Measurements from ENCODE around the gene OLFM1. TPM values are rescaled to one million over a fixed set of nuclear protein-coding genes. Genes with fewer than 3 reads are reported as not detected.
"Not testable (repeated sequence)": the region's sequence is repeated elsewhere in the genome, so short reads cannot be mapped to it uniquely, and the experiment has no call there.

The OLFM1 gene
- total RNA-seq, 1 donor from 2014 or later, result 0.15 TPM

DNA sequence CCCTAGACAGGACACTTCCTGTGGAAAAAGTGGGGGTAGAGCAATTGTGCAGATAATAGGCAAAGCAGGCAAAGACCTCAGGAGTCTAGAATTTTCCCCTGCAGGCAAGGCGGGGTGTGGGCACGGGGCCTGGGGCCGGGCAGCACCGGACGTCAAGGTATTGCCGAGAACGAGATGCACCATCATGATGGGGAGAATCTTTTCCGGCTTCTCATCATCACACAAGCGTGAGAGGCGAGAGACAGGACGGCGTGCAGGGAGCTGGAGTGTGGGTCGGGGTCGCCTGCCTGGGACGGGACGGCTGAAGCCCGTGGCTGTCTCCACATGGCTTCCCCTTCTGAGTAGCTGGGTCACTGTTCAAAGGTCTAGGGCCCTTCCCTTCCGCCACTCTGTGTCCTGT is 44.5 kb downstream of the OLFM1 start:
- DNase-seq (ENCODE audit: low read depth), result no peak

DNA sequence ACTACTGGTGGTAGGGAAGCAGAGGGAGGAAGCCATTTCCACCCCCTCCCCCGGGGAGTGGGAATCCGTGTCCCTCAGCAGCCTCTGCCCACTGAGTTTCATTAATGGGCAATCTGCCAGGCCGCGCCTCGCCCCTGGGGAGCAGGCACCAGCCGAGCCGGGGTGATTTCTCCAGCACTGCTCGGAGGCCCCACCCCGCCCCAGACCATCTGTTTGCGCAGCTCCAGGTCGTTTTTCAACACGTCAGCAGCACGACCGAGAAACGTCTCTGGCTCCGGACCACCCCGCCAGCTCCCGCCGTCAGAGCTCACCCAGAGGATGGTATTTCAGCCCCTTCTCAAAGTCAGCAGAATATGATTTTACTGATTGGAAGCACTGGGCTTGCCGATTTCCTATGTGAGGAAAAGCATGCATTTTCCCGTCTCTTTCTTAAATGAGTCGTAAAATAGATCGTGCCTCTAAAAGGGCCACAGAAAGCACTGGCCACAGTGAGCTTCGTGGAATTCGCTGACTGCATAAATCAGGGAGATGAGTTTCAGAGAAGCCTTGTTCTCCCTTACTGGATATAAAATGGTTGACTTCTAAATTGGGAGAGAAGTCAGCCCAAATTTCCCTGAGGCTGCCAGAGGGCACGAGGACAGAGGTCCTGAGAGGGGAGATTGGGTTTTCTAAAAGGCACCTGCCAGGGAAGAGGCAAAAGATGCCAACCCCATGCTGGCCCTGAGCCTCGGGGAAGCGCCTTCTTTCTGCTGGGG is 47.0 kb downstream of the OLFM1 start:
- no peak for DNase-seq (ENCODE audit: low read depth)

DNA sequence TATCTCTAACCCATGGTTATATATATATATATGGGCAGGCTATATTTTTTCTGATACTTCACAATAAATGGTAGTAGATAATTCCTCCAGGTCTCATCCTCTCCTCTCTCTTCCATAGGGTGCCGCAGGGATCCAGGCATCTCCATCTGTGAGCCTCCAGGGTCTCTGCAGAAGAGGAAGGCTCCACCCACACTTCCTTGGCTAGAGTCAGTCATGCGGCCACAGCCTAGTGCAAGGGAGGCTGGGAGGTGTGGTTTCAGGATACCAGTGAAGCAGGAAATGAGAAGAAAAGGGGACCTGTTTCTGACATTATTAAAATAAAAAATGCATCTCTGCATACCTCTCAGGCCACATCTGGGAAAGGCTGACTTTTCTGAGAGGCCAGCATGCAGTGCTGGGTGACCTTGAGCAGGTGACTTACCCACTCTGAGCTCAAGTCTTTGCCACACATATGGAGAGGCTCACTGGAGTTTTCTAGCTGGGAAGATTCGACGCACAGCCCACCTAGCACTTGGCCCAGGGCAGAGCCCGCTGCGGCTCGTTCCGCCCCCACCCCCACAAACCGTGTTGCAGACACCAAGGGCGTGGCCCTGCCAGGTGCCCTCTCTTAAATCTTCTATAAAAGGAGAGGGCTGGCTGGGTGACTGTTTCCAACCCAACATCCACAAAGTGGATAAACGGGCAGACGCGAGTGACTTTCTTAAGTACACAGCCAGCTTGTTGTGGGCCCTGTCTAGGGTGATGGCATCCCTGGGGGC is 47.9 kb downstream of the OLFM1 start:
- DNase-seq (ENCODE audit: low read depth), result no peak

DNA sequence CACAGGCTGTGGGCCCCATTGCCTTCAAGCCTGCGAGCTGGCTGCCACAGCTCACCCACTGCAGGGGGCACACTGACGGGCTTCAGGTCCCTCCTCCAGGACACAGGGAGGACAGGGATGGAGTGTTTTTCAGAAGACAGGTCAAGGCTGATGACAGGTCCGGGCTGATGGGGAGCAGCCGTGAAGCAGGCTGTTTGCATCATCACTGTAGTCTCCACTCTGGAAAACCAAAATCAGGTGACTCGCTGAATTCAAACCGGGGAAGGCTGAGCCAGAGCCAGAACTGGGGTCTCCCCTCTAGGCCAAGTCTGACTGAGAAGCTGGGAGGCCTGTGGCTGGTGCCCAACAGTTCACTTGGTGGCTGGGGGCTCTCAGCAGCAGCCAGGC is 48.5 kb downstream of the OLFM1 start:
- no peak for DNase-seq (ENCODE audit: low read depth)

DNA sequence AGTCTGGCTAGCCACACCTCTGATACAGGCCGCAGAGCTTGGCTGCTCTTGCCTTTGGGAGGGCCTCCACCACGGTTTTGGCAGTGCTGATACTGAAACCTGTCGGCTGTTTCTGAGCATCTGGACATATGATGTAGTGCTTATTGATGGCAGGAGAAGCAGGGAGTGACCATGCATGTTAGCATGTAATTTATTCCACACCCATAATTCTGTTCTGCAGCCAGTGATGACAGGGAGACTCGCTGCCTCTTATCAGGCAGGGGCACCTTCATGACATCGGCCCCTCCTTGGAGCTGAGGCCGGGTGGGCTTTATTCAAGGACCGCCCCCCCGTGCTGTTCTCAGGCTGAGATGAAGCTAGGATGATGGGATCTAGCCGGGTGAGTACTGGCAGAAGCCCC is 49.0 kb downstream of the OLFM1 start:
- DNase-seq (ENCODE audit: low read depth), result no peak

DNA sequence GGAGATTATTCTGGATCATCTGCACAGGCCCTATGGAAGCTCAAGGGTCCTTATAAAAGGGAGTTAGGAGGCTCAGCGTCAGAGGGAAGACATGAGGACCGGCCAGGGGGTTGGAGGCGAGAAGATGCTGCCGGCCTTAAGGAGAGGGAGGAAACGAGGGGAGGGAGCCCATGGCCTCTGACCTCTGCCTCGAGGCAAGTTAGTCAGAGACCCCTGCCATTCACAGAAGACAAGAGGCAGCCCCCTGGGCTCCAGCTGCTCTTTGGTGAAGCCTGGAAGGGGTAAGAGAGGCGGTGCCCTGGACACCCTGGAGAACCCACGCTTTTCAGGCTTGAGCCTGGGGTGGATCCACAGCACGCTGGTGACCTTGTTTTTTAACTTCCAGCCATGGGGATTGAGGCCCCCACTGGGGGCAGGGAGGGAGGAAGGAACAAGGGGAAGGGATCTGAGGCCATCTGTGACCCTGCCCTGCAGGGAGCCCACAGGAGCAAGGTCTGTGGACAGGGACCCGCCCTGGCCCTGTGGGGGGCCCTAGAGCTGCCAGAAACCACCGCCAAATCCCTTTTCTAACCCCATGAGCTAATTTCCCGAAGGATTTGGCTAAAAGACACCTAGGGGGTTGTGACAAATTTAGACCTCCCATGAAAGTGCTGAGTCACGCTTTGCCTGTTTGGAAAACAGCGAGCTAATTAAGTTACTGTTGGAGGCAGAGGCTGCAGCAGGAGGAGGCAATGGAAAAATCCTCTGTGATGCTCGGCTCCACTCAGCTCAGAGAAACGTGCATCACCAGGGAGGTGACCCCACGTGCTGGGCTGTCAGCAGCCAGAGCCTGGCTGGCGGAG is 49.7 kb downstream of the OLFM1 start:
- no peak for DNase-seq (ENCODE audit: low read depth)

DNA sequence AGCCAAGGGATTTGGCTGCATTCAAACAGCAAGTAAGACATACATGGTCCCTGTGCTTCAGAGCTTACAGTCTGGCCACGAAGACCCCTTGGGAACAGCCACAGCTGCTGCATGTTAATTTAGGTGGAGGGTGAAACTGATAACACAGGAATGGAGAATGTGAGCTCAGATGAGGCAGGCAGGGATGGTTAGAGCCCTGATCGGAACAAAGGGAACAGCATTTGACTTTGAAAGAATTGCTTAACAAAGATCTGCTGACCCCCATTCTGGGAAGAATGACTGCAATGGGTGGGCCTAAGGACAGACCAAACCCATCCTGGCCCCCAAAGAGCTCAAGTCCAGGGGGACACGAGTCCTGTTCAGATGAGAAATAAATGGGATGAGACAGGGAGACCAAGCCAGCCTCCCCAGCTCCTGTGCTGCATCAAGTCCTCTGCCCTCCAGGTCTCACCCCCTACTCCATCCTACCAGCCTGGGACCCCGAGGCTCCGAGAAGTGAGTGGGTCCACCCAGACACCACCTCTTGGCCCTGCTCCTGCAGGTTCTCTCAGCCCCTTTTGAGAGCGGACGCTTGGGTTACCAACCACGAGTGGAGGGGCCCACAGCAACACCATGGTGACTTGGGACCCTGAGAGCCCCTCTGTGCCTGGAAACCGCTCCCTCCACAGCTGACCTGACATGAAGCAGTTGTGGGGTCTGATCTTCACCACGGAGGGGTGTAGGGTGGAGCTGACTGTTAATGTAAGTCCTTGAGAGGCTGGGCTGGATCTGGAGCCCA is 50.8 kb downstream of the OLFM1 start:
- DNase-seq (ENCODE audit: low read depth), result no peak

DNA sequence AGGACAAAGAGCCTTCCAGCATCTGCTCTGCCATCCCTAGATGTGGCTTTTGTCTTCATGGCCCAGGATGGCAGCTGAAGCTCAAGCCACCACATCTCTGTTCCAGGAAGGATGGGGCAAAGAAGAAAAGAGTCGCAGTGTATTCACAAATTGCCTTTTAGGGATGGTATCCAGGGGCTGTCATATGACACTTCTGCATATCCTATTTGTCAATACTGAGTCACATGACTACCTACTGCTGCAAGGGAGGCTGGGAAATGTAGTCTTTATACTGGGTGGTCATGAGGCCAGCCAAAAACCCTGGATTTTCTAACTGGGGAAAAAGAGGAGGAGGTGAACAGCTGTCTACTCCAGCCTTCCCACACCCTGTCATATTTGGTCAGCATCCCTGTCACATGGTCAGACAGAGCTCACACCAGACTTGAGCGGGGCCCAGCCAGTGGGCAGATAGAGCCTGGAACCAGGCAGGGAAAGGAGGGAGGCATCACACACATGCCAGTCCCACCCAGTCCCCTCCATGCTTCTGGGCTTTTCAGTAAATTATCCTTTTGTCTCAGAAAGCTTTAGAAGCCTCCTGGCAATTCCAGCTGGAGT is 52.0 kb downstream of the OLFM1 start:
- DNase-seq (ENCODE audit: low read depth), result no peak

DNA sequence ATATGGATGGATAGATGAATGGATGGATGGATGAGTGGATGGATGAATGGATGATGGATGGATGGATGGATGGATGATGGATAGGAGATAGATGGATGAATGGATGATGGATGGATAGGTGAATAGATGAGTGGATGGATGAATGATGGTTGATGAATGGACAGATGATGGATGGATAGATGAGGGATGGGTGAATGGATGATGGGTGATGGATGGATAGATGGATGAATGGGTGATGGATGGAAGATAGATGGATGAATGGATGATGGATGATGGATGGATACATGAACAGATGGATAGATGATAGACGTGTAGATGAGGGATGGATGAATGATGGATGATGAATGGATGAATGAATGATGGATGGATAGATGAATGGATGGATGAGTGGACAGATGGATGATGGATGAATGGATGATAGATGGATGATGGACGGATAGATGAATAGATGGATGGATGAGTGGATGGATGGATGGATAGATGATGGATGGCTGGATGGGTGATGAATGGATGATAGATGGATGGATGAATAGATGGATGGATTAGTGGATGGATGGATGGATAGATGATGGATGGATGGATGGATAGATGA is 53.8 kb downstream of the OLFM1 start:
- no peak for DNase-seq (ENCODE audit: low read depth)

DNA sequence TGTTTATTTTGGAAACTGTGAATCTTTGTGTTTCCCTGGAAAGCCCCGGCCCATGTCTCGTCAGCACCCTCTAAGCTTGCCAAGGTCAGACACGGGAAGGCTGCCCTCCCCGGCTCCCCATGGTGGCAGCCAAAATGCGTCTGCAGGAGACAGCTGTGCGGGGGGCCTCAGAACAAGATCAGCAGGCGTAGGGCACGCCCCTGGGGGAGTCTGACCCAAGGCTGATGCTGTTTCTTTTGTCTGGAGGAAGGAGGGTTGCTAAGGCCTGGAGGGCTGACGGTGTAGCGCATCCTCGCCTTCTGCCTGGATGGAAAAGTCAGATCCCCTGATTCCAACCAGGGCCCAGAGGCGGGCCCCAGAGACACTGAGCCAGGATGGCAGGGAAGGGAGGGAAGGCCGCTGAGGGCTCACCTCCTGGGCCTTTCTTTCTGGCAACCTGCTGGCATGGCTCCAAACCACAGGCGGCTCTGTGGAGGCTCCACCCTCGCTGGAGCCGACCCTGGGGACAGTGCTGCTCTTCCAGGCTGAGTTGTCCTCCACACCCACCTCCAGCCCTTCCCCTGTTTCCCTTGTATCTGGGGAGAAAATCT is 57.2 kb downstream of the OLFM1 start:
- DNase-seq (ENCODE audit: low read depth), result no peak

DNA sequence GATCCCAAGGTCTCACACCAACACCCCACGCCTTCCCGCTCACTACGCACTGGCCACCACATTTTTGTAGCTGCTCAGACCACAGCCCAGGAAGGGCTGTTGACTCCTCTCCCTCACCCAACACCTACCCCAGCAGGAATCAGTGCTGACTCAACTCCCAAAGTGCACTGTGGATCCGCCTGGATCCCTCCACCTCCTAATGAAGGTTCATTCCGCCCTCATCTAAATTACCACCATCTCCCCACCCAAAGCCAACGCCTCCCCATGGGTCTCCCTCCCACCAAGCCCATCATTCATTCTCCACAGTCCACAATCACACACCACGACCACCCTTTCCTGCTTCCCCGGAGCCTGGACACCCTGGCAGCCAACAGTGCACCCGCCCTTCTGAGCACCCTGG is 57.8 kb downstream of the OLFM1 start:
- DNase-seq (ENCODE audit: low read depth), result no peak

DNA sequence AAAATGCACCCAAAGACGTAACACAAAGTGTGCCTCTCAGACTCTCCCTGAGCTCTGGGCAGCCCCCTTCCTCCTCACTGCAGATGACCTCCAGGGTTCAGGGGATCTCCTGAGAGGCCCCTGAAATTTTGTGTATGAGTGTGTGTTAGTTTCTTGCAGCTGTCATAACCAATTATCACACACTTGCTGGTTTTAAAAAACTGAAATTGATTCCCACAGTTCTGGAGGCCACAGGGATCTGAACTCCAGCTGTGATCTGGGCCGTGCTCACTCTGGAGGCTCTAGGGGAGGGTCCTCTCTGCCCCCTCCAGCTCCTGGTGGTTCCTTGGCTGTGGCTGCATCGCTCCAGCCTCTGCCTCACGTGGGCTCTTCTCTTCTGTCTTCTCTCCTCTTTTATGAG is 58.8 kb downstream of the OLFM1 start:
- no peak for DNase-seq (ENCODE audit: low read depth)

DNA sequence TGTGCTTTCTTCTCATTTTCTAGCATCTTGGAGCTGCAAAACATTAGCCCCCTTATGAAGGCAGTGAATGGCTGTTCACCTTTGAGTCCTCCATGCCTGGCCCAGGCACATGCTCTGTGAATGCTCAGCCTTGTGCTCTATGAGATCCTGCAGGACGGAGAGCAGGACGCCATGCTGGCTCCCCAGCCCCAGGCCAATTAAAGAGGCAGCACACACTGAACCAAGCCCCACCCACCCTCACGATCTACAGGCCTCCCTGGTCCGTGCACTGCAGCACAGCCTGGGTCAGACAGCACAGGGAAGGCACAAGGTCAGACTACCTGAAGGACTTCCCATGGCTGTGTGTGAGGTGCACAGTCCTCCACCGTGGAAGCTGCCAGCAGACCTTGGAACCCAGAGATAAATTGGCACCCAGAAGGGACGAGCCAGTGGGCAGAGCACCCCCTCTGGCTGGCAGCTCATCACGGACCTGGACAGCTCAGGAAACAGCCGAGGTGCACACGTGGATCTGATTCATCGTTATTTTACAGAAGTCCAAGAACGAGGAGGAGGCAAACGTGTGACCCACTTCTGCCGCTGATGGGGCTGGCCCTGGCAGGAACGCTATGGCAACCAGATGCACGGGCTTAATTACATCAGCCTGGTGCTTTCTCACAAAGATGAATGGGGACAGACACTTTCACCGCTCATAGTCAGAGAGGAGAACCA is 59.5 kb downstream of the OLFM1 start:
- DNase-seq (ENCODE audit: low read depth), result no peak

DNA sequence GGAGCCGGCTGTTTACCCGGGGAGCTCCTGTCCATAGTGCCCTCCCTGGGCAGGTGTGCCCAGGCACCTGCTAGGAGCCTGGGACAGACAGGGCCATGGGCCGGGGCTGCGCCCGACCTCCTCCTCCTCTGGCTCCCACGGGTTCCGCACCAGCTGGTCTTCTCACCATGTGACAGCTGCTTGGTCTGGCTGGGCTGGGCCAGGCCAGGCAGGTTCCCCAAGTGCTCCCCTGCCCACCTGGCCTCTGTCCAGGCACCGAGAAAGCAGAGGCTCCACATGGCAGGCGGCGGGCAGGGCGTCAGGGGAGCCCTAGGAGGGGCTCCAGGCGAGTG is 60.0 kb downstream of the OLFM1 start:
- DNase-seq (ENCODE audit: low read depth), result no peak

DNA sequence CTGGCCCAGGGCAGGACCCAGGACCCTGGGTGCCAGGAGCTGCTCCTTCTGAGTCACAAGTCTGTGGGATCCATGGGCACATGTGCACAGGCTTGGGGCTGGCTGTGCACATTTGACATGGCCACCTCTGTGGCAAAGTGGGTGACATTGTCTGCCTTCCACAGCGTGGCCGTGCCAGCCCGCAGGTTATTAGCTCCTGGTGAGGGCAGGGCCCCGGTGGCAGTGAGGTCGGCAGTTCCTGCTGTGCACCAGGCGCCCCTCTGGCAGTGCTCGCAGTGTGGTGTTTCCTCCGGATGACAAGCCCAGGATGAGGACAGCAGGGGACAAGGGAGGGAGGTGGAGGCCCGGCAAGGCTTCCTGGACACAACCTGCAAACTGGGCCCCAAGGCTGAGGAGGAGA is 60.5 kb downstream of the OLFM1 start:
- DNase-seq (ENCODE audit: low read depth), result no peak

DNA sequence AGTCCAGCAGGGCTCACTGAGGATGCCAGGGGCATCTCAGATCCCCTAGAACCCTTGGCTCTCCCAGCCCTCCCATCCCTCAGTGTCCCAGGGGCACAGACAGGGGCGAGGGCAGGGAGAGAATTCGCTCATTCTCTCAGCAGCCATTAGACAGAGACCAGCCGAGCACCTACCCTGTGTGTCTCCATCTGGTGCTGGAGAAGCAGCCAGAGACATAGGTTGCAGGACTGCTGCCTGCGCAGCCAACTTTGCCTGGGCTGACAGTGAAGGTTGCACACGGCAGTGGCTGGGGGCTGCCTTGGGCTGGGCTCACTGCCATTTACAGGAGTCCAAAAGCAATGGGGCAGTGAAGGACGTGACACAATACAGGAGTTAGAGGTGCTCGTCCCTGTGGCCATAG is 60.9 kb downstream of the OLFM1 start:
- no peak for DNase-seq (ENCODE audit: low read depth)

DNA sequence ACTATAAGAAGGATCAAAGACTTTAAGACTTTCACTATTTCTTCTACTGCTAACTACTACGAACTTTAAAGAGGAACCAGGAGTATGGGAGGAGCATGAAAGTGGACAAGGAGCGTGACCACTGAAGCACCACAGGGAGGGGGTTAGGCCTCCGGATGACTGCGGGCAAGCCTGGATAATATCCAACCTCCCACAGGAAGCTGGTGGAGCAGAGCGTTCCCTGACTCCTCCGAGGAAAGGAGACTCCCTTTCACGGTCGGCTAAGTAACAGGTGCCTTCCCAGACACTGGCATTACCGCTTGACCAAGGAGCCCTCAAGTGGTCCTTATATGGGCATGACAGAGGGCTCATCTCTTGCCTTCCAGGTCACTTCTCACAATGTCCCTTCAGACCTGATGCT is 62.4 kb downstream of the OLFM1 start:
- not testable (repeated sequence) for DNase-seq (ENCODE audit: low read depth)

DNA sequence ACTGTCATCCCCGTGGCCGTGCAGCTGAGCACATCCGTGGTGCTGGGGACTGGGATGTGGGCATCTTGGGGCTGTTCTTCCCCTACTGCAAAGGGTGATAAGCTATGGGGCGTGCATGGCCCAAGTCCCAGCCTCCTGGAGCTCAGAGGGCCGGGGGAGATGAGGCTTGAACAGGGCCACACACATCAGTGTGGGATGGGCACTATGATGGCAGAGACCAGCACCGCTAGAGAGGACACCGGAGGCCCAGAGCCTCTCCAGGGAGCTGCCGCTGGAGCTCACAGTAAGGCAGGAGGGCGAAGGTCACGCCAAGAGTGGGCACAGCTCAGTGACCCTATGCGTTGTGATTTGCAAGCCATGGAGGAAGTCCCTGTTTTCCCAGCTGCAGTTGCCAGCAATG is 63.5 kb downstream of the OLFM1 start:
- DNase-seq (ENCODE audit: low read depth), result no peak

DNA sequence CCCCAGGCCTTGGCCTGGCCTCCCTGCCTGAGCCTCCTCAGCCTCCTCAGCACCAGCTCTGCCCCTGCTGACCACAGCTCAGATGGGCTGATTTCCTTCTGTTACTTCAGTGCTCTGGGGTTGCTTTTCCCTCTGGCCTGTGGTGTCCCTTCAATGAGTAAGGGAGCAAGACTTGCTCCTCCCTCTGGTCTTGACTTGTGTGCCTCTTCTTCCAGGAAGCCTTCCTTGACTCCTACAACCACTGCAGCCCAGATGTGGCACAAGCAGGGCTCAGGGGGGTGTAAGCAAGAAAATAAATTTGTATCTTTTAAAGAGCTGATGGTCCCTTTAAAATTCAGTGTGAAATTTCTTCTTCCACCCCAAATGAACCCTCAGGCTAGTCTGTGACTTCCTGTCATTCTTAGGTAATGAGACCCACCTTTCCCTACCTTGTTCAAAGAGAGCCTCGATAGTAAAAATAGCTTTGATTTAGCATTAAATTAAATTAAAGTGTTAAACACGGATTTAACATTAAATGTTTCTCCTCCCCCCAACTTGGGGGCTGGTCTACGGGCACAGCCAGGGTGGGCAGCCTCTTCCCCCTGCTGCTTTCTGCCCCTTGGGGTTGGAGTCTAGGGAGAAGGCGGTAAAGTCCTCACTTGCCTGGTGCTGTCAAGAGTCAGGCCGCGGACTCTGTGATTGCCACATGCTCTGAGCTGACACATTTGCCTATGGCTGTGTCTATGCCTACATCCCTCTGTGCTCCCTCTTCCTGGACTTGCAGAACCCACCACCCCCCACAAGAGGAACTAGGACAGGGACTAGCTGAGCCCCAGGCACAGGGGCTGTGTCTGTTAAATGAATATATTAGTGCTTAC is 64.5 kb downstream of the OLFM1 start:
- DNase-seq (ENCODE audit: low read depth), result no peak

Measured in renal cortical epithelial cell (primary cell).